ENCODE data around the gene CETN1.

Gene CETN1

DNA sequence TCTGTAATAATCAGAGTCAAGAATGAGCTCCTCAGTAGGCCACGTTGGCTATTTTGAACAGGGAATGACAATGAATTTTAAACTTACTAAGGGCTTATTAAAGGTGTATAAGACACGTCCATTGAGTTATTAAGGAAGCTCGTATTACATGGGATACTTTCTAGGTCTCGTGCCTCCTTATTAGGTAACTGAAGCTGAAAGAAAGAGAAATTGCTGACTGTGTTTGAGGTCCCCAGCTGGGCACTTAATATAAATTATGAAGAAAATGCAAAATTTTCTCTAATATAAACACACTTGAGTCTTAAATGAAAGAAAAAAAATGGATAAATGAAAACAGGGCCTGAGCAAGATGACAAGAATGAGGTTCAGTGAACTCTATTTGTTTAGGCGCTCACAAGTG, 38.4 kb downstream of the CETN1 start:
- TF ChIP-seq SIN3A (IDR thresholded peaks at IDR 0.05; ENCODE audit: borderline replicate concordance, insufficient read depth, low read length) (no peak), POLR2AphosphoS5 (IDR thresholded peaks at IDR 0.05; ENCODE audit: low read depth, low read length) (no peak), FOXP2 (optimal IDR thresholded peaks at IDR 0.05; ENCODE audit: borderline replicate concordance, extremely low read depth, extremely low read length, insufficient read depth) (no peak), TAF1 (IDR thresholded peaks at IDR 0.05; ENCODE audit: borderline replicate concordance, insufficient read depth, low read length) (no peak)
- TF ChIP-seq, protein P1, sequence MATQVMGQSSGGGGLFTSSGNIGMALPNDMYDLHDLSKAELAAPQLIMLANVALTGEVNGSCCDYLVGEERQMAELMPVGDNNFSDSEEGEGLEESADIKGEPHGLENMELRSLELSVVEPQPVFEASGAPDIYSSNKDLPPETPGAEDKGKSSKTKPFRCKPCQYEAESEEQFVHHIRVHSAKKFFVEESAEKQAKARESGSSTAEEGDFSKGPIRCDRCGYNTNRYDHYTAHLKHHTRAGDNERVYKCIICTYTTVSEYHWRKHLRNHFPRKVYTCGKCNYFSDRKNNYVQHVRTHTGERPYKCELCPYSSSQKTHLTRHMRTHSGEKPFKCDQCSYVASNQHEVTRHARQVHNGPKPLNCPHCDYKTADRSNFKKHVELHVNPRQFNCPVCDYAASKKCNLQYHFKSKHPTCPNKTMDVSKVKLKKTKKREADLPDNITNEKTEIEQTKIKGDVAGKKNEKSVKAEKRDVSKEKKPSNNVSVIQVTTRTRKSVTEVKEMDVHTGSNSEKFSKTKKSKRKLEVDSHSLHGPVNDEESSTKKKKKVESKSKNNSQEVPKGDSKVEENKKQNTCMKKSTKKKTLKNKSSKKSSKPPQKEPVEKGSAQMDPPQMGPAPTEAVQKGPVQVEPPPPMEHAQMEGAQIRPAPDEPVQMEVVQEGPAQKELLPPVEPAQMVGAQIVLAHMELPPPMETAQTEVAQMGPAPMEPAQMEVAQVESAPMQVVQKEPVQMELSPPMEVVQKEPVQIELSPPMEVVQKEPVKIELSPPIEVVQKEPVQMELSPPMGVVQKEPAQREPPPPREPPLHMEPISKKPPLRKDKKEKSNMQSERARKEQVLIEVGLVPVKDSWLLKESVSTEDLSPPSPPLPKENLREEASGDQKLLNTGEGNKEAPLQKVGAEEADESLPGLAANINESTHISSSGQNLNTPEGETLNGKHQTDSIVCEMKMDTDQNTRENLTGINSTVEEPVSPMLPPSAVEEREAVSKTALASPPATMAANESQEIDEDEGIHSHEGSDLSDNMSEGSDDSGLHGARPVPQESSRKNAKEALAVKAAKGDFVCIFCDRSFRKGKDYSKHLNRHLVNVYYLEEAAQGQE (IDR thresholded peaks at IDR 0.05; ENCODE audit: insufficient read depth in 1 of 2, low read depth in 2 of 2, low read length in 2 of 2): no peak

DNA sequence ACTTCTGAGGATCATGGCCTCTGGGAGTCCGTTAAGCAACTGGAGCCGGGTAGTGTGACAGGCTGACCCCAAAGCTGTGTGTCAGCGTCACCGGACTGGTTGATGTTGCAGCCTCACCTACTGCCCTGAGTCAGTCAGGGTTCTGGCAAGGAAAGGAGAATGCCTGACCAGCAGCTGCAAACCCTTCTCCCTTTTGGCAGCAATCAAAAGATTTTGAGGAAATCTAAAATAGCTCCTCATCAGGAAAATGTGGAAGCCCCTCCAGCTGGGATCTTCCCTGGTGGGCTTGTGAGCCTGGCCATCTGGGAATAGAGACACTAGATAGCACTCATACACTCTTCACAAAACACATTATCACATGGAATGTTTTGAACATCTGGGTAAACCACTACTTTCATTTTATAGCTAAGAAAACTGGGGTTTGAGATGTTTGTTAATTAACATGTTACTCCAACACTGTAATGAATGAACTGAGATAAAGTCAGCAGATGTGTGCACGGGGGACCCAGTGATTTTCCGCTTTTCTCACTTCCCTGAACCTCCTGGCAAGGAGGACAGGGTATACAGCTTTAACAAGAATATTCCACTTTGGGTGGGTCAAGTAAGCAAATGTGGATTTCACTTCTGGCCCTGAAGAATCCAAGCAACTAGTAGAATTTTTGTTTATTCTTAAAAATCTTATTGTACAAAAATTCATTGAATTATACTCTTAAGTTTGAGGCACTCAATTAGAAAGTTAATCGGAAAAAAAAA, 41.3 kb downstream of the CETN1 start:
- no peak for TF ChIP-seq TAF1 (IDR thresholded peaks at IDR 0.05; ENCODE audit: borderline replicate concordance, insufficient read depth, low read length)
- TF ChIP-seq, protein P1 (IDR thresholded peaks at IDR 0.05; ENCODE audit: insufficient read depth in 1 of 2, low read depth in 2 of 2, low read length in 2 of 2): no peak
- TF ChIP-seq POLR2AphosphoS5 (IDR thresholded peaks at IDR 0.05; ENCODE audit: low read depth, low read length): no peak
- no peak for TF ChIP-seq SIN3A (IDR thresholded peaks at IDR 0.05; ENCODE audit: borderline replicate concordance, insufficient read depth, low read length)
- TF ChIP-seq FOXP2 (optimal IDR thresholded peaks at IDR 0.05; ENCODE audit: borderline replicate concordance, extremely low read depth, extremely low read length, insufficient read depth): no peak

DNA sequence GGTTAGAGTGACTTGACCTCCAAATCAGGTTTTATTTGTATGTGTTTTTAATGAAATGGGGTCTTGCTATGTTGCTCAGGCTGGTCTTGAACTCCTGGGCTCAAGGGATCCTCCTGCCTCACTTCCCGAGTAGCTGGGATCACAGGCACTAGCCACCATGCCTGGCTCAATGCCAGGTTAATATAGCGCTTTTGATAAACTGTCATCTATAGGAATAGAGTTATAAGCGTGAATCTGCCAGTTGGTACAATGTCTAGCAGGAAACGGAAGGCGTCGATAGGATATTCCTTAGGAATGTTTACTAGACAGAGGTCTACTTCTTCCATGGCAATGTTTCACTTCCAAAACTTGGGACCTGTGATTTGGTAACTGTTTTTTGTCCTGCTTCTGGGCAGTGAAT, 42.1 kb downstream of the CETN1 start:
- TF ChIP-seq FOXP2 (optimal IDR thresholded peaks at IDR 0.05; ENCODE audit: borderline replicate concordance, extremely low read depth, extremely low read length, insufficient read depth) (no peak), POLR2AphosphoS5 (IDR thresholded peaks at IDR 0.05; ENCODE audit: low read depth, low read length) (no peak), TAF1 (IDR thresholded peaks at IDR 0.05; ENCODE audit: borderline replicate concordance, insufficient read depth, low read length) (no peak), SIN3A (IDR thresholded peaks at IDR 0.05; ENCODE audit: borderline replicate concordance, insufficient read depth, low read length) (no peak)
- TF ChIP-seq, protein P1 (IDR thresholded peaks at IDR 0.05; ENCODE audit: insufficient read depth in 1 of 2, low read depth in 2 of 2, low read length in 2 of 2): no peak

DNA sequence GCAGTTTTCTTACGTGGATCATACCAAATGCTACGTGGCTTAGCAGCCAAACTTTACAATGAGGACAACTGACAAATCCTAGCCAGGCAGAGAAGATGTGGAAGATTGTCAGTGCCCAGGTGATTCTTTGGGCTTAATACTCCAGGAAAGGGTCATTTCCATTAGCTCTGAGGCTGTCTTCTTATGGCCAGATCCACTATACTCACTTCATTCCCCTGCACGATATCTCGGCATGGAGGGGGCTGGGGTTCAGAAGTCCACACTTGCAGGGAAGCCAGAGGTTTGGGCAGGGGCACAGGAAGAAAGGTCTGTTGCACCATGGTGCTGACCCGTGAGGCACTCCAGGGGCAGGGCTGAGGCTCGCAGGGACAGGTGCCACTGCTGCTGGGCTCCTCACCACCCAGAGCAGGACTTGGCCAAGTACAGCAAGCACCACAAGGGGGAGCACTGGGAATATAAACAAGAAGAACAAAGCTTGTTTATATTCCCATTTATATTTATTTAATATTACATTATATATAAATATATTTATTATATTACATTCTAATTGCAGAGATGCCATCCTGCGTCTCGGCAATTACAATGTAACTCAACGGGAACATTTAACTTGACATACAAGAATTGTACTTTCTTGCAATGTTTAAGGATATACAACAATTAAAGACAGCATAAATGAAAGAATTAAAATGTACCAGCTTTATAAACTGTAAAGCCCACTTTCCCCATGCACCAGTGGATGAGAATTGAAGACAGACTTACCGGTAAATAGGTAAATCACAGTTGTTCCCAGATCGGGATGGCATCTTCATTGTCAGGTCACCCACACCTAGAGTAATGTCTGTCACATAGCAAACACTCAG, 43.8 kb downstream of the CETN1 start:
- TF ChIP-seq FOXP2 (optimal IDR thresholded peaks at IDR 0.05; ENCODE audit: borderline replicate concordance, extremely low read depth, extremely low read length, insufficient read depth): no peak
- TF ChIP-seq SIN3A (IDR thresholded peaks at IDR 0.05; ENCODE audit: borderline replicate concordance, insufficient read depth, low read length): no peak
- TF ChIP-seq POLR2AphosphoS5 (IDR thresholded peaks at IDR 0.05; ENCODE audit: low read depth, low read length): no peak
- no peak for TF ChIP-seq TAF1 (IDR thresholded peaks at IDR 0.05; ENCODE audit: borderline replicate concordance, insufficient read depth, low read length)
- TF ChIP-seq, protein P1 (IDR thresholded peaks at IDR 0.05; ENCODE audit: insufficient read depth in 1 of 2, low read depth in 2 of 2, low read length in 2 of 2): no peak

Measured in PFSK-1 (cell line).